Endothelial cell of umbilical vein (primary cell): ENCODE measurements around the gene C13orf46. TPM values are rescaled to one million over a fixed set of nuclear protein-coding genes. Genes with fewer than 3 reads are reported as not detected.
"Not testable (repeated sequence)": the region's sequence is repeated elsewhere in the genome, so short reads cannot be mapped to it uniquely, and the experiment has no call there.

ENCODE experiments used
- BruUV-seq: library from RNA; stranded (reverse); fragments of 400-500 nt; replicated peaks from 2 replicates; lab custom pipeline; 2021; lab: Mats Ljungman, UMichigan
- CTCF ChIA-PET: fragments of 300-600, 350-600 bp; sonication (Branson Sonifier 250); formaldehyde crosslinking; loops from one replicate; lab custom pipeline; 2021; ENCODE audit warnings: antibody characterized with exemption, inconsistent platforms; lab: Charles Lee
- POLR2A ChIA-PET: fragments of 300-600, 350-600 bp; sonication (Branson Sonifier 250); formaldehyde crosslinking; loops from one replicate; lab custom pipeline; 2021; ENCODE audit warnings: antibody characterized with exemption, inconsistent platforms; lab: Charles Lee
- DNase-seq: peaks from one replicate; pipeline ENCODE4 v3.0.0-alpha.2; 2011; ENCODE audit warnings: low read depth, low spot score
- FAIRE-seq: peaks from 2 replicates; lab custom pipeline; 2011; peaks lifted over from hg19 to GRCh38; lab: Jason Lieb, UNC
- H2AFZ ChIP-seq: 2 replicates; pipeline ENCODE4 v1.6.0; 2012; ENCODE audit warnings: low read depth, low read length, control low read depth, inconsistent platforms
- H3K27ac ChIP-seq: 2 replicates; pipeline ENCODE4 v1.5.1; 2011; ENCODE audit warnings: low read depth, mild to moderate bottlenecking, control low read depth, low read length, moderate library complexity; ENCODE audit not compliant: insufficient read depth
- H3K27me3 ChIP-seq, 2 experiments: 2 replicates each; pipeline versions ENCODE4 v1.6.0 to v1.6.1; 2011; ENCODE audit warnings: low read length in 2 of 2, mixed read lengths in 1 of 2; ENCODE audit not compliant: control insufficient read depth in 2 of 2, insufficient read depth in 2 of 2
- H3K36me3 ChIP-seq, 2 experiments: 2 replicates in 1 of 2; 3 replicates in 1 of 2; pipeline ENCODE4 v1.5.1; 2011; ENCODE audit warnings: low read length in 2 of 2, mild to moderate bottlenecking in 1 of 2, moderate library complexity in 1 of 2; ENCODE audit not compliant: control insufficient read depth in 2 of 2, insufficient read depth in 2 of 2; ENCODE audit errors: extremely low read depth in 1 of 2
- H3K4me1 ChIP-seq: 3 replicates; pipeline ENCODE4 v1.5.1; 2011; ENCODE audit warnings: mild to moderate bottlenecking, low read length; ENCODE audit not compliant: control insufficient read depth, insufficient read depth; ENCODE audit errors: extremely low read depth
- H3K4me2 ChIP-seq: 2 replicates; pipeline ENCODE4 v1.6.1; 2011; ENCODE audit warnings: low read length, control low read depth, mixed read lengths; ENCODE audit not compliant: insufficient read depth
- H3K4me3 ChIP-seq, 3 experiments: fragments of 200-600 bp in 1 of 3; sonication (generic), shearing (Covaris generic) in 1 of 3; replicated peaks in 1 of 3; 2 replicates each; pipeline ENCODE4 v1.5.1; 2011 to 2016; ENCODE audit warnings: control low read depth in 3 of 3, low read length in 3 of 3, mild to moderate bottlenecking in 2 of 3, inconsistent platforms in 1 of 3, low read depth in 1 of 3, moderate library complexity in 1 of 3; ENCODE audit not compliant: insufficient read depth in 1 of 3
- H3K79me2 ChIP-seq: 2 replicates; pipeline ENCODE4 v1.6.0; 2012; ENCODE audit warnings: low read length, inconsistent platforms; ENCODE audit not compliant: control insufficient read depth, insufficient read depth
- H3K9ac ChIP-seq: replicated peaks from 2 replicates; pipeline ENCODE3; 2011; ENCODE audit warnings: low read length, control low read depth; ENCODE audit not compliant: insufficient read depth; ENCODE audit errors: extremely low read depth
- H3K9me1 ChIP-seq: replicated peaks from 3 replicates; pipeline ENCODE4 v1.6.0; 2011; ENCODE audit warnings: mild to moderate bottlenecking, low read length; ENCODE audit not compliant: control insufficient read depth, insufficient read depth; ENCODE audit errors: extremely low read depth
- H3K9me3 ChIP-seq: replicated peaks from 2 replicates; pipeline ENCODE4 v1.5.1; 2012; ENCODE audit warnings: low read length, inconsistent platforms; ENCODE audit not compliant: control insufficient read depth, insufficient read depth
- H4K20me1 ChIP-seq: replicated peaks from 2 replicates; pipeline ENCODE3; 2011; ENCODE audit warnings: mild to moderate bottlenecking, low read length; ENCODE audit not compliant: control insufficient read depth, insufficient read depth; ENCODE audit errors: extremely low read depth
- EZH2 ChIP-seq: IDR thresholded peaks from 2 replicates; pipeline ENCODE4 v1.6.1; 2012; ENCODE audit warnings: borderline replicate concordance, low read depth, mild to moderate bottlenecking, moderate library complexity, low read length, inconsistent platforms; ENCODE audit not compliant: severe bottlenecking
- FOS ChIP-seq: IDR thresholded peaks from 2 replicates; pipeline ENCODE4 v1.6.1; 2011; ENCODE audit warnings: mild to moderate bottlenecking, low read length, moderate library complexity, borderline replicate concordance; ENCODE audit not compliant: insufficient read depth
- GATA2 ChIP-seq: IDR thresholded peaks from 2 replicates; pipeline ENCODE4 v1.7.0; 2011; ENCODE audit warnings: low read depth, mild to moderate bottlenecking, moderate library complexity, mixed read lengths, low read length; ENCODE audit not compliant: insufficient read length, insufficient read depth
- JUN ChIP-seq: IDR thresholded peaks from 2 replicates; pipeline ENCODE4 v1.6.1; 2011; ENCODE audit warnings: borderline replicate concordance, low read depth; ENCODE audit not compliant: insufficient read length, insufficient read depth
- MYC ChIP-seq: IDR thresholded peaks from one replicate; pipeline ENCODE4 v1.6.1; 2011; ENCODE audit warnings: mild to moderate bottlenecking, low read depth, low read length
- POLR2A ChIP-seq: IDR thresholded peaks from 2 replicates; pipeline ENCODE4 v1.6.1; 2012; ENCODE audit warnings: low read depth, mild to moderate bottlenecking, control low read depth, low read length
- POLR2AphosphoS5 ChIP-seq: IDR thresholded peaks from 2 replicates; pipeline ENCODE4 v1.6.1; 2012; ENCODE audit warnings: low read depth, mild to moderate bottlenecking, control low read depth, low read length, moderate library complexity; ENCODE audit not compliant: insufficient read depth
- dilution Hi-C: fragments of 300-500 bp; cut with MboI; formaldehyde crosslinking; loops from one replicate; pipeline ENCODE4 v1.15.0; 2019; ENCODE audit warnings: low sequenced_read_pairs; ENCODE audit not compliant: extremely low pct_ligation_motif_present
- intact Hi-C: fragments of 100-400 bp; cut with micrococcal nuclease; formaldehyde crosslinking; loops from one replicate; pipeline ENCODE4 v1.10.0; 2022
- polyA plus RNA-seq, 4 experiments: library from polyadenylated mRNA; depleted of rRNA in 3 of 4; stranded (reverse) in 3 of 4; unstranded in 1 of 4; fragments of >200 nt; gene quantifications; 2 replicates each; pipeline versions ENCODE4 v1.2.1 to v1.2.3, GENCODE V29; 2011 to 2012; ENCODE audit warnings: missing spikeins in 1 of 4
- total RNA-seq: library from RNA; stranded (reverse); gene quantifications from 2 replicates; pipeline ENCODE4 v1.2.3, GENCODE V29; 2021
- TF ChIP-seq, protein P1 (sequence below), 2 donors: IDR thresholded peaks; 1 replicate in 1 of 2; 2 replicates in 1 of 2; pipeline ENCODE4 v1.5.1; 2011; ENCODE audit warnings: low read length in 2 of 2, mild to moderate bottlenecking in 2 of 2, moderate library complexity in 2 of 2, control low read depth in 1 of 2, inconsistent platforms in 1 of 2, low read depth in 1 of 2; ENCODE audit not compliant: insufficient read depth in 1 of 2; ENCODE audit errors: extremely low read depth in 1 of 2
- TF ChIP-seq, protein P2 (sequence below): IDR thresholded peaks from 2 replicates; pipeline ENCODE4 v1.6.1; 2011; ENCODE audit not compliant: insufficient read depth, insufficient read length

Gene C13orf46
- total and polyA plus RNA-seq, 2 donors (not counting 3 experiments of a cell fraction or from before 2014, with no cell fraction given): 1.3 to 1.7 TPM

DNA sequence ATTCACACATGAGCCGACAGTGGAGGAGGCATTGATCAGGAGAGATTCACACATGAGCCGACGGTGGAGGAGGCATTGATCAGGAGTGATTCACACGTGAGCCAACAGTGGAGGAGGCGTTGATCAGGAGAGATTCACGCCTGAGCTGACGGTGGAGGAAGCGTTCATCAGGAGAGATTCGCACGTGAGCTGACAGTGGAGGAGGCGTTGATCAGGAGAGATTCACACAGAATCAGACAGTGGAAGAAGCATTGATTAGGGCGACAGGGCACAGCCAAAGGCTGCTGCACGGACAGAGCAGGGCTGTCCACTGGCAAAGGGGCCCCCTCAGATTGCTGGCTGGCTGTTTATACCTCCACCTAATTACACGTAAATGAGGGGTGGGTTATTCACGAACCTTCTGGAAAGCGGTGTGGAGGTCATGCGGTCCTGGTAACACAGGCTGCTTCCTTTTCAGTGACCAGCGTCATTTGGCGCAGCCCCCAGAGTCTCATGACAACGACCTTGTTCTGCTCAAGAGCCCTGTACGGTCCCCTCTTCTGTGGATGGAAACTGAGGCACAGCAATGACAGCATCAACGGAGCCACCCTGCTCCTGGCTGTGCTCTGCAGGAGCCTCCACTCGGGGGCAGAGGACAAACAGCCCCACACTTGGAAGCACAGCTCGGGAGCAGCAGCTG, 59.4 kb downstream of the C13orf46 start:
- no peaks in the 10 kb centered on the region for H3K9me3 ChIP-seq
- TF ChIP-seq, protein P1, sequence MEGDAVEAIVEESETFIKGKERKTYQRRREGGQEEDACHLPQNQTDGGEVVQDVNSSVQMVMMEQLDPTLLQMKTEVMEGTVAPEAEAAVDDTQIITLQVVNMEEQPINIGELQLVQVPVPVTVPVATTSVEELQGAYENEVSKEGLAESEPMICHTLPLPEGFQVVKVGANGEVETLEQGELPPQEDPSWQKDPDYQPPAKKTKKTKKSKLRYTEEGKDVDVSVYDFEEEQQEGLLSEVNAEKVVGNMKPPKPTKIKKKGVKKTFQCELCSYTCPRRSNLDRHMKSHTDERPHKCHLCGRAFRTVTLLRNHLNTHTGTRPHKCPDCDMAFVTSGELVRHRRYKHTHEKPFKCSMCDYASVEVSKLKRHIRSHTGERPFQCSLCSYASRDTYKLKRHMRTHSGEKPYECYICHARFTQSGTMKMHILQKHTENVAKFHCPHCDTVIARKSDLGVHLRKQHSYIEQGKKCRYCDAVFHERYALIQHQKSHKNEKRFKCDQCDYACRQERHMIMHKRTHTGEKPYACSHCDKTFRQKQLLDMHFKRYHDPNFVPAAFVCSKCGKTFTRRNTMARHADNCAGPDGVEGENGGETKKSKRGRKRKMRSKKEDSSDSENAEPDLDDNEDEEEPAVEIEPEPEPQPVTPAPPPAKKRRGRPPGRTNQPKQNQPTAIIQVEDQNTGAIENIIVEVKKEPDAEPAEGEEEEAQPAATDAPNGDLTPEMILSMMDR (IDR thresholded peaks at IDR 0.05; ENCODE audit: extremely low read depth in 1 of 2, insufficient read depth in 1 of 2, low read depth in 1 of 2, low read length in 2 of 2): no peak
- no peak for TF ChIP-seq POLR2A
- no peak for TF ChIP-seq EZH2
- TF ChIP-seq, protein P2, sequence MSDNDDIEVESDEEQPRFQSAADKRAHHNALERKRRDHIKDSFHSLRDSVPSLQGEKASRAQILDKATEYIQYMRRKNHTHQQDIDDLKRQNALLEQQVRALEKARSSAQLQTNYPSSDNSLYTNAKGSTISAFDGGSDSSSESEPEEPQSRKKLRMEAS: no peak
- TF ChIP-seq JUN: no peak
- TF ChIP-seq MYC: no peak
- TF ChIP-seq POLR2AphosphoS5: no peak
- no peak for TF ChIP-seq FOS
- no peak for TF ChIP-seq GATA2
- no peak overlapping the region for H3K4me2 ChIP-seq
- H3K9me1 ChIP-seq: no peaks in the 10 kb centered on the region
- dilution Hi-C loops (no loop called here), intact Hi-C loops (no loop called here)
- no peaks in the 10 kb centered on the region for H3K36me3 ChIP-seq
- H3K4me3 ChIP-seq: no peak overlapping the region
- H2AFZ ChIP-seq: no peak overlapping the region
- BruUV-seq: no TSS peak
- peaks cover 27 to 37% of the 10 kb centered on the region in 2 experiments for H3K27me3 ChIP-seq
- no peak overlapping the region for H3K9ac ChIP-seq
- H3K79me2 ChIP-seq: no peaks in the 10 kb centered on the region
- ChIA-PET CTCF (interaction anchor here (1.0 kb wide), 1 partner anchor 10 kb away, joined by 4 read pairs; no protein-coding TSS in a partner anchor), POLR2A (no interaction called here)
- FAIRE-seq (no peak), DNase-seq (no peak)
- no peaks in the 10 kb centered on the region for H4K20me1 ChIP-seq
- no peaks in the 10 kb centered on the region for H3K4me1 ChIP-seq
- H3K27ac ChIP-seq: no peak overlapping the region

DNA sequence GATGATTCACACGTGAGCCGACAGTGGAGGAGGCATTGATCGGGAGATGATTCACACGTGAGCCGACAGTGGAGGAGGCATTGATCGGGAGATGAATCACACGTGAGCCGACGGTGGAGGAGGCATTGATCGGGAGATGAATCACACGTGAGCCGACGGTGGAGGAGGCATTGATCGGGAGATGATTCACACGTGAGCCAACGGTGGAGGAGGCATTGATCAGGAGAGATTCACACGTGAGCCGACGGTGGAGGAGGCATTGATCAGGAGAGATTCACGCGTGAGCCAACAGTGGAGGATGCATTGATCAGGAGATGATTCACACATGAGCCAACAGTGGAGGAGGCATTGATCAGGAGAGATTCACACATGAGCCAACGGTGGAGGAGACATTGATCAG, 60.0 kb downstream of the C13orf46 start:
- dilution Hi-C loops, BruUV-seq, H3K4me3 ChIP-seq, H2AFZ ChIP-seq, DNase-seq, H3K9ac ChIP-seq, H3K9me1 ChIP-seq, H3K36me3 ChIP-seq, H3K4me1 ChIP-seq, H3K27ac ChIP-seq, H3K4me2 ChIP-seq, CTCF ChIA-PET, POLR2A ChIA-PET, H4K20me1 ChIP-seq, H3K79me2 ChIP-seq, FAIRE-seq, intact Hi-C loops, H3K9me3 ChIP-seq: not testable (repeated sequence)
- peaks cover 30 to 37% of the 10 kb centered on the region in 2 experiments for H3K27me3 ChIP-seq

DNA sequence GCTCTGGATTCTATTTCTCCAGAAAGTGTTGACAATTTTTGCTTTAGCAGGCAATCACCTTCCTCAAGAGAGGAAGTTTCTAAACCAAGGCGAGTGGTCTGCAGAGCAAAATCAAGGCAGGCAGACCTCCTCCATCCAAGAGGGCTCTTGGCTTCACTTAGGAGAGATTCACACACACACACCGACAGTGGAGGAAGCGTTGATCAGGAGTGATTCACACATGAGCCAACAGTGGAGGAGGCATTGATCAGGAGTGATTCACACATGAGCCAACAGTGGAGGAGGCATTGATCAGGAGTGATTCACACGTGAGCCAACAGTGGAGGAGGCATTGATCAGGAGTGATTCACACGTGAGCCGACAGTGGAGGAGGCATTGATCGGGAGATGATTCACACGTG, 60.5 kb downstream of the C13orf46 start:
- H3K9me1 ChIP-seq, CTCF ChIA-PET, DNase-seq, BruUV-seq, H4K20me1 ChIP-seq, dilution Hi-C loops, H2AFZ ChIP-seq, H3K9ac ChIP-seq, intact Hi-C loops, H3K27ac ChIP-seq, H3K9me3 ChIP-seq, FAIRE-seq, H3K4me2 ChIP-seq, H3K4me3 ChIP-seq, H3K79me2 ChIP-seq, POLR2A ChIA-PET, H3K4me1 ChIP-seq, H3K36me3 ChIP-seq: not testable (repeated sequence)
- H3K27me3 ChIP-seq: peaks cover 30 to 37% of the 10 kb centered on the region in 2 experiments
